COLO668 (cell line): ENCODE results near the gene SMCHD1.
"Not testable (repeated sequence)": the region's sequence is repeated elsewhere in the genome, so short reads cannot be mapped to it uniquely, and the experiment has no call there.

Source experiments
- DNase-seq: peaks from one replicate; lab custom pipeline; 2025; ENCODE audit not compliant: unreplicated experiment; lab: John Stamatoyannopoulos, UW

Gene SMCHD1

GRCh38 chr18:2715990-2716389 is 60.5 kb downstream of the SMCHD1 start:
- no peak for DNase-seq

DNA sequence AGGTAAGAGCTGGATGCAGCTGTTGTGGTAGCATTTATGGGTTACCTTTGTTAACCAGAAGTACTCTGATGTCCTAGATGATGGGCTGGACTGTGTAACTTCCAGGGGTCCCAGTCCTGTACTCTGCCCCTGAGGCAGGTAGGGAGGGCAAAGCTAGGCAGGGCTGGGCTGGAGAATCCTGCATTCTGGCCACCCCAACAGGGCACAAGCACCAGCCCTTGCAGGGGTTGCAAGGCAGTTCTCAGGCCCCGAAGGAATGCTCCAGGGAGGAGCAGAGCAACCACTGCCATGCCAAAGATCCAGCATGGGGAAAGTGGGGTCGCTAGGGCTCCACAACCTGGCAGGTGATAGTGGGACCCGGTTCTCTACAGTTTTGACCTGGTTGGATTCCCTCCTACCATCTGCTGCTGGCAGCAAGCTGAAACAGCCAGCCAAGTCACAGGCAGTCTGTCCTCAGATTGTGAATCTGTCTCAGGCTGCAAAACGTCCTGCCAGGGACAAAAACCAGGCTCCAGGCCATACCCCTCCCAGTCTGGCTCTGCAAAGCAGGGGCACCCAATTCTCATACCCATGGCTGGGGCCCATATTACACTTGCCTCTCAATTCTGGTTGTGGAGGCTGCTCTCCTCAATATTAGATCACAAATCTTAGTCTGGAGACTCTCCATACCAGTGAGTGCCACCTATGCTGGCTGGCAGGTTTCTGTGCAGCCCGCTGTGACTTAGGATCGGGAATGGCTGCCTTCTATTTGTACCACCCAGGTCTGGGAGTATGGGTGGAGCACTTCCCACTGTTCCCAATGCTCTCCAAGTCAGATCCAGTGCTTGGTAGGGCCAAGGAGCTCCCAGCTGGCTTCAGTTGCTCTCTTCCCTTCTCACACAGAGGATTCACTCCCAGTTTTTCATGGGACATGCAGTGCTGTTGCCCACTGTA is 61.1 kb downstream of the SMCHD1 start:
- no peak for DNase-seq

DNA sequence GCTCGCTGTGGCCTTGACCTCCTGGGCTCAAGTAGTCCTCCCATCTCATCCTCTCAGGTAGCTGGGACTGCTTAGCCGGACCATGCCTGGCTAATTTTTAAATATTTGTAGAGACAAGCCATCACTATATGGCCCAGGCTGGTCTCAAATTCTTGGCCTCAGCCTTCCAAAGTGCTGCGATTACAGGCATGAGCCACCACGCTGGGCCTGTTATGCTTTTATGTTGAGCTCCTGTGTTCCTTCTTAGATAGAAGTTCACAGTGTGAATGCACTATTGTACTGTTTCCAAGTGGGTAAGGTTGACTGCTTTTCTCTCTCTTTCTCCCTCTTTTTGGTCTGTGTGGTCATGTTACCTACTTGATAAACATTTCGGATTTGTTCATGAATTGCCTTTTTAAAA is 61.9 kb downstream of the SMCHD1 start:
- DNase-seq, result no peak

DNA sequence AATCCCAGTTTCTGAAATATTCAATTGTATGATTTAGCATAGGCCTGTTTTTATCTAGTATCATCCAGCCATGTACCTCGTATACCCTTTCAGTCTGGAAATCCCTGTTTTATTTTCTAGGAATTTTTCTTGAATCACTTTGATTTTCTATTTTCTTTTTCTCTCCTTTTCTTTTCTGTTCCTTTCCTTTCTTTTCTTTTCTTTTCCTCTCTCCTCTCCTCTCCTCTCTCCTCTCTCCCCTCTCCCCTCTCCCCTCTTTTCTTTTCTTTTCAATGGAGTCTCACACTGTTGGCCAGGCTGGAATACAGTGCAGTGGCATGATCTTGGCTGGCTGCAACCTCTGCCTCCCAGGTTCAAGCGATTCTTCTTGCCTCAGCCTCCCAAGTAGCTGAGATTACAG is 63.5 kb downstream of the SMCHD1 start:
- no peak for DNase-seq

DNA sequence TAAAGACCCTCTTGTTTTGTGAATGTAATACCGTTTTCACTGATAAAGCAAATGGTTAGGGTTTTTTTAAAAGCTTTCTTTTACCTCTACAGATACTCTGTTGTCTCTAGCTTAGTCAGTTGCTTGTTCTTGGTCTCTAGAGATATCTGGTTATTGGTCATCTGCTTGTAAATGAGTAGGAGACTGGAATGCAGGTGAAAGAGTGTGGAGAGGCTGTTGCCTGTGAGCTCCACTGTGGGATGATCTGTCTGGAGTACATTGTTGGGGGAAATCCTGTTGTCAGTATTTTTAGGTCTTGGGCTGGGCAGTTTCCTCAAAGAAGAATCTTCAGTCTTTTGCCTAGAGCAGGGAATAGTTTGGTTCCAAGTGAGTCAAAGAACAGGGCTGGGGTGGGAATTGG is 67.7 kb downstream of the SMCHD1 start:
- no peak for DNase-seq

DNA sequence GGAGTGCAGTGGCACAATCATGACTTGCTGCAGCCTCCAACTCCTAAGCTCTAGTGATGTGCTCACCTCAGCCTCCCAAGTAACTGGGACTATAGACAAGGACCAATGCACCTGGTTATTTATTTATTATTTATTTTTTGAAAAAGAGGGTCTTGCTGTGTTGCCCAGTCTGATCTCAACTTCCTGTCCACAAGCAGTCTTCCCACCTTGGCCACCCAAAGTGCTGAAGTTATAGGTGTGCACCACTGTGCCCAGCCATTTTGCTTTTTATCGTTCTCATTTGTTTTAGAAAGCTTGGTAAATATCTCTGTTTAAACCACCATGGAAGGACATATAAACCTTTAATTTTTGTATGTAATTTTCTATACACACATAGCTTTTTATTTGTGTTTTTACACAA is 74.2 kb downstream of the SMCHD1 start:
- no peak for DNase-seq

- no peak for DNase-seq
Observed at GRCh38 chr18:2736823-2737222, 81.3 kb downstream of the SMCHD1 start.

GRCh38 chr18:2740082-2740481 is 84.6 kb downstream of the SMCHD1 start:
- not testable (repeated sequence) for DNase-seq

DNA sequence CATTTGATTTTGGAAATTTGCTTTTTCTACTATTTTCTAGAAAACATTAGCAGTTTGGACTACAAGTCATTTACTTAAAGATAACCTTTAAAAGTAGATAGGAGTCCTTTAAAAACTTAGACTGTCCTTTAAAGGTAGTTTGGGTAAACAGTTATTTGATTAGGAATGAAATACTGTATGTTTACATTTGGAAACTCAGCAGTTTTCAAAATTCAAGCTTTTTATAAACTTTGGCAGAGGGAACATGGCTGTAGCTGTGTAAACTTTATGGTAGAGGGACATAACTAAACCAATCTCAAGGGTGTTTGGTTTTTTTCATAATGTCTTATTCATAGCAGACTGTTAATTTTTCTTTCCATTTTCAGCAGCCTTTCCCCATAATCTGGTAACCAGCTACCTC is 90.7 kb downstream of the SMCHD1 start:
- no peak for DNase-seq

DNA sequence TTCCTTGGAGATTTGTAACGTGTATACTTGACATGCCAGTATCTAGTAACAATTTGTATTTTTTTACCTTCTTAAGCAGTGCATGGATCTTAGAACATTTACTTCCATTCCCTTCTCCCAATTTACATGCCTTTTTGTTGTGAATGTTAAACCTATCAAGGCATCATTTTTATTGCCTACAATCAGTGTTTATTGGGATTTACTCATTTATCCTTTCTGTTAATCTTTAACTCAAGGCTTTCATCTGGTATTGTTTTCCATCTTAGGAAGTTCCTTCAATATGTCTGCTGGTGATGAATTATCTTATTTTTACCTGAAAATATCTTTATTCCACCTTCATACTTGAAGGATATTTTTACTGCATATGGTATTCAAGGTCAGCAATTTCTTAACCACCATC is 102.8 kb downstream of the SMCHD1 start:
- no peak for DNase-seq

GRCh38 chr18:2774669-2775068 is 119.1 kb downstream of the SMCHD1 start:
- no peak for DNase-seq

DNA sequence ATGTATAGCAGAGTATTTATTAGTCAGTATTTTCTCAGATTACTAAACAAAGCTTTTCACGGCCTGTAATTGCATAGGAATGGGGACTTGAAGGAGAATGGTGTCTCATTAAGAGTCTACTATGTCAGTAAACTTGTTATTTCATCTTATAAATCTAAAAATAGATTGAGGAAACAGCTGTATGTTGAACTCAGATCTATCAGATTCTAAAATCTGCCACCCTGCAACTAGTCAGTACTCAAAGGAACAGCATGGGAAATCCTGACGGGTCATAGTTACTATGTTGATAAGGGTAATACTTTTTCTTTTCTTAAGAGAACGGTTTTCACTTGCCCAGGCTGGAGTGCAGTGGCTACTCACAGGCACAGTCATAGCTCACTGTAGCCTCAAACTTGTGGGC is 121.1 kb downstream of the SMCHD1 start:
- no peak for DNase-seq

- DNase-seq, result no peak
Observed at GRCh38 chr18:2777241-2777640, 121.7 kb downstream of the SMCHD1 start.

- DNase-seq, result no peak
Observed at GRCh38 chr18:2780750-2781149, 125.2 kb downstream of the SMCHD1 start.

DNA sequence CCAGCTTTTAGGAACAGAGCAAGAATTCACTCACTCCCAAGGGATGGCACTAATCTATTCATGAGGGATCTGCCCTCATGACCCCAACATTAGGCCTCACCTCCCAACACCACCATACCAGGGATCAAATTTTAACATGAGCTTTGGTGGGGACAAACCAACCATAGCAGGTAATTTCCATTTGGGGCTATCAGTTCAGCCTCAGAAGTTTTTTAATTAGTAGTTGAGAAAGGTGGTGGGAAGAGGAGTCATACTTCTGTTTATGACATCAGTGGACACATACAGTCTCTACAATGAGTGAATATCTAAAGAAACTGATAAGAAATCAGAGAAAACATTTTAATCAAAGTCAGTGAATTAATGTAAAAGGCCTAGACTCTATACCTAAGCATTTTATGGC is 131.7 kb downstream of the SMCHD1 start:
- DNase-seq, result no peak

GRCh38 chr18:2792395-2792794 is 136.9 kb downstream of the SMCHD1 start:
- no peak for DNase-seq

GRCh38 chr18:2794159-2794558 is 138.6 kb downstream of the SMCHD1 start:
- no peak for DNase-seq

DNA sequence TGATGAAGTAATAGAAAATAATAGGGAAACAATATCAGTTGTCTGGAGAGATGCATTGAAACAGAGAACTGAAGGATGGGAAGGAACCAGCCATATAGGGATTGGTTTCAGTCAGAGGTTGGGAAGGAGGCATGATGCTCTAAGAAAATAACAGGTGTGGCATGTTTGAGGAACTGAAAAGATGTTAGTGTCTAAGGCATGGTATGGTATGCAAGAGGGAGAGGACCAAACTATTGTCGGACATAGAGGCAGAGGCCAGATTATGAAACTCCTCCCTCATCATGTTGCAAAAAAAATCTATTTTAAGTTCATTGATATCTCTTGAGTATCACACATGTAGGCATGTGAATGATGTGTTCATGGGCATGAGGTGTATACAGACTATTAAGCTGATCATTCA is 142.4 kb downstream of the SMCHD1 start:
- DNase-seq, result no peak

DNA sequence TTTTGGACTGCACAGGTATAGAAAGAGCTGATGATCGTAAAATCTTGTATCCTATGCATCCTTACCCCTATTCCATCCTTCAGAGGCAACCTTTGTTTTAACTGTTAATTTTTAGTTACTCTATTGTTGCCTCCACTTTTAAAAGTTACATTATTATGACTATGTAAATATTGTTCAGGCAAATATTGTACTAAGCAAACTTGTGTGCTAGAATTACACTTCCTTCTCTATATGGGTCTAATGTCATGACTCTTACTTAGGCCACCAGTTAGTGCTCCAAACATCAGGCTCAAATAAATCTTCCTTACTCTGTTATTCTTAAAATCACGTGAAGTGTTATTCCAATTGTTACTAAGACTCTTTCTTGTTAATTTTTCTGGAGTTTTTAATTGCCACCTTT is 143.8 kb downstream of the SMCHD1 start:
- DNase-seq, result no peak

DNA sequence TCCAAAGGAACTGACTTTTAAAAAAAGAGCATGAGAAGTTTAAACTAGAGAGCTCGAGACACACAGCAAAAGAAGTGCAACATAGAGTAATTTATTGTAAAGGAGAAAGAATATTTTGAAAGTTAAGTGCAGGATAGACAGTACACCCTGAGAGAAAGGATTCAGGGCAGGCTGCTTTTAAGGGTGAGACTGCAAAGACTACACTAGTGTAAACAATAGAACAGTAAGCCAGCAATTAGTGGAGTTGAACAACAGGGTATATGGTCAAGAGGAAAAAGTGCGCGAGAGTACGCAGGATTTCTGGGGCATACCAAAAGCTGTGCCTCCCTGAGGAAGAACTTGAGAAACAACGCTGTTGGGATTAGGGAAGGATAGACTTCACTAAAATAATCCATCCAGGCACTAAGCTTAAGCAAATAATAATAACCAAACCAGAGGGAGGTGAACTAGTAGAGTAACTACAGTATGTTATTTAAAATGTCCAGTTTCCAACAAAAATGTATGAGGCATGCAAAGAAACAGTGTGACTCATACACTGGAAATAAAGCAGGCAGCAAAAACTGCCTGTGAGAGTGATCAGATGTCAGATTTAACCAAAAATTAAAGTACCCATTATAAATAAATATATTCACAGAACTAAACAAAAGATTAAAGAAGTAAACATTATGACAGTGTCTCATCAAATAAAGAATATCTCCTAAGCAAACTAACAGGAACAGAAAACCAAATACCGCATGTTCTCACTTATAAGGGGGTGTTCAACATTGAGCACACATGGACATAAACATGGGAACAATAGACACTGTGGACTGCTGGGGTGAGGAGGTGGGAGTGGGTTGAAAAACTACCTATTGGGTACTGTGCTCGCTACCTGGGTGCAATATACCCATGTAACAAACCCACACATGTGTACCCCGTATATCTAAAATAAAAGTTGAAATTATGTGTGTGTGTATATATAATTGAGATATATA is 150.7 kb downstream of the SMCHD1 start:
- no peak for DNase-seq

- DNase-seq, result not testable (repeated sequence)
Observed at GRCh38 chr18:2808640-2809039, 153.1 kb downstream of the SMCHD1 start.

- DNase-seq, result not testable (repeated sequence)
Observed at GRCh38 chr18:2809666-2810183, 154.2 kb downstream of the SMCHD1 start.
